K562 (cell line): ENCODE measurements around the gene KCNS1.

Source experiments
- CBX5 ChIP-seq: IDR thresholded peaks from 2 replicates; pipeline ENCODE4 v1.6.1; 2014; ENCODE audit warnings: low read depth, borderline replicate concordance
- GATAD2A ChIP-seq: fragments of 450-650 bp; IDR thresholded peaks from 2 replicates; pipeline ENCODE4 v1.6.1; 2017
- HNRNPH1 ChIP-seq: fragments of 200-400 bp; formaldehyde crosslinking; optimal IDR thresholded peaks from 2 replicates; pipeline ENCODE3; 2017; ENCODE audit warnings: low read depth, mild to moderate bottlenecking, low read length, moderate library complexity
- PHF21A ChIP-seq: fragments of 450-650 bp; IDR thresholded peaks from 2 replicates; pipeline ENCODE4 v1.6.1; 2017; ENCODE audit warnings: low read depth, borderline replicate concordance
- POLR2AphosphoS5 ChIP-seq: IDR thresholded peaks from 2 replicates; pipeline ENCODE4 v1.6.1; 2011; ENCODE audit warnings: mild to moderate bottlenecking, low read depth, low read length, moderate library complexity; ENCODE audit not compliant: control insufficient read depth, insufficient read depth
- PRDM10 ChIP-seq: fragments of 450-650 bp; IDR thresholded peaks from 2 replicates; pipeline ENCODE4 v1.6.1; 2018; ENCODE audit not compliant: partially characterized antibody
- PURB ChIP-seq: sonication (generic); formaldehyde crosslinking; IDR thresholded peaks from 2 replicates; pipeline ENCODE4 v1.9.0; 2021; ENCODE audit warnings: low read depth, mild to moderate bottlenecking, missing genetic modification reagents
- TSHZ1 ChIP-seq: fragments of 250-450 bp; sonication (Bioruptor Pico); IDR thresholded peaks from 2 replicates; pipeline ENCODE4 v1.4.0; 2020; ENCODE audit warnings: mild to moderate bottlenecking, moderate library complexity

- no peak for TF ChIP-seq PHF21A
- no peak for TF ChIP-seq TSHZ1 (CRISPR knock-in tag)
- no peak for TF ChIP-seq POLR2AphosphoS5
- TF ChIP-seq HNRNPH1 = no peak
- no peak for TF ChIP-seq PRDM10
- no peak for TF ChIP-seq CBX5
- TF ChIP-seq GATAD2A = no peak
- no peak for TF ChIP-seq PURB (CRISPR knock-in tag)
Observed at GRCh38 chr20:45058168-45058850, 42.6 kb downstream of the KCNS1 start.
